DOHH2 (cell line): ENCODE measurements around the gene PDIA4.
A peak's percentile ranks its signal among the peaks of the same experiment; 100 is the strongest.
"Not testable (repeated sequence)": the region's sequence is repeated elsewhere in the genome, so short reads cannot be mapped to it uniquely, and the experiment has no call there.

Experiments used
- H3F3A ChIP-seq: fragments of 200-600 bp; sonication (generic), shearing (Covaris generic); 2 replicates; pipeline ENCODE4 v1.6.0; 2016; ENCODE audit warnings: antibody characterized with exemption, mild to moderate bottlenecking; ENCODE audit not compliant: control insufficient read depth, insufficient read depth
- H3K27ac ChIP-seq: fragments of 200-600 bp; sonication (generic); 2 replicates; pipeline ENCODE4 v1.5.1; 2014; ENCODE audit warnings: low read depth, mild to moderate bottlenecking, low read length, moderate library complexity
- H3K27me3 ChIP-seq: fragments of 200-600 bp; sonication (generic); 2 replicates; pipeline ENCODE4 v1.6.1; 2014; ENCODE audit warnings: mild to moderate bottlenecking, low read length, mixed read lengths; ENCODE audit not compliant: control insufficient read depth
- H3K36me3 ChIP-seq: fragments of 200-600 bp; sonication (generic); 2 replicates; pipeline ENCODE4 v1.6.1; 2014; ENCODE audit warnings: mild to moderate bottlenecking, low read length, moderate library complexity, mixed read lengths; ENCODE audit not compliant: control insufficient read depth
- H3K4me1 ChIP-seq: fragments of 200-600 bp; sonication (generic); 2 replicates; pipeline ENCODE4 v1.6.1; 2014; ENCODE audit warnings: mild to moderate bottlenecking, low read length, mixed read lengths; ENCODE audit not compliant: control insufficient read depth
- H3K4me2 ChIP-seq: fragments of 200-600 bp; sonication (generic); 2 replicates; pipeline ENCODE4 v1.6.0; 2014; ENCODE audit warnings: mild to moderate bottlenecking, low read length, moderate library complexity
- H3K4me3 ChIP-seq: fragments of 200-600 bp; sonication (generic); 2 replicates; pipeline ENCODE4 v1.5.1; 2014; ENCODE audit warnings: mild to moderate bottlenecking, low read length, mixed read lengths
- H3K79me2 ChIP-seq: fragments of 200-600 bp; sonication (generic); 2 replicates; pipeline ENCODE4 v1.6.1; 2014; ENCODE audit warnings: mild to moderate bottlenecking, low read length, mixed read lengths; ENCODE audit not compliant: control insufficient read depth
- H3K9me2 ChIP-seq: fragments of 200-600 bp; sonication (generic); replicated peaks from 2 replicates; pipeline ENCODE4 v1.6.1; 2014; ENCODE audit warnings: mild to moderate bottlenecking, low read length, mixed read lengths; ENCODE audit not compliant: control insufficient read depth
- H3K9me3 ChIP-seq: fragments of 200-600 bp; sonication (generic); 2 replicates; pipeline ENCODE4 v1.6.1; 2014; ENCODE audit warnings: antibody characterized with exemption, low read length, mixed read lengths; ENCODE audit not compliant: control insufficient read depth, insufficient read depth
- H4K20me1 ChIP-seq: fragments of 200-600 bp; sonication (generic); 2 replicates; pipeline ENCODE4 v1.6.0; 2014; ENCODE audit warnings: low read depth, mild to moderate bottlenecking, antibody characterized with exemption, low read length, moderate library complexity; ENCODE audit not compliant: control insufficient read depth, insufficient read depth
- CTCF ChIP-seq: fragments of 200-600 bp; sonication (generic); IDR thresholded peaks from one replicate; pipeline ENCODE4 v1.5.1; 2014; ENCODE audit warnings: antibody characterized with exemption, mild to moderate bottlenecking, low read depth, low read length; ENCODE audit not compliant: poor library complexity, severe bottlenecking
- EZH2phosphoT487 ChIP-seq: fragments of 200-600 bp; sonication (generic); IDR thresholded peaks from 2 replicates; pipeline ENCODE4 v1.6.1; 2017; ENCODE audit warnings: borderline replicate concordance, mild to moderate bottlenecking, antibody characterized with exemption, low read length, moderate library complexity, mixed read lengths

Gene PDIA4

DNA sequence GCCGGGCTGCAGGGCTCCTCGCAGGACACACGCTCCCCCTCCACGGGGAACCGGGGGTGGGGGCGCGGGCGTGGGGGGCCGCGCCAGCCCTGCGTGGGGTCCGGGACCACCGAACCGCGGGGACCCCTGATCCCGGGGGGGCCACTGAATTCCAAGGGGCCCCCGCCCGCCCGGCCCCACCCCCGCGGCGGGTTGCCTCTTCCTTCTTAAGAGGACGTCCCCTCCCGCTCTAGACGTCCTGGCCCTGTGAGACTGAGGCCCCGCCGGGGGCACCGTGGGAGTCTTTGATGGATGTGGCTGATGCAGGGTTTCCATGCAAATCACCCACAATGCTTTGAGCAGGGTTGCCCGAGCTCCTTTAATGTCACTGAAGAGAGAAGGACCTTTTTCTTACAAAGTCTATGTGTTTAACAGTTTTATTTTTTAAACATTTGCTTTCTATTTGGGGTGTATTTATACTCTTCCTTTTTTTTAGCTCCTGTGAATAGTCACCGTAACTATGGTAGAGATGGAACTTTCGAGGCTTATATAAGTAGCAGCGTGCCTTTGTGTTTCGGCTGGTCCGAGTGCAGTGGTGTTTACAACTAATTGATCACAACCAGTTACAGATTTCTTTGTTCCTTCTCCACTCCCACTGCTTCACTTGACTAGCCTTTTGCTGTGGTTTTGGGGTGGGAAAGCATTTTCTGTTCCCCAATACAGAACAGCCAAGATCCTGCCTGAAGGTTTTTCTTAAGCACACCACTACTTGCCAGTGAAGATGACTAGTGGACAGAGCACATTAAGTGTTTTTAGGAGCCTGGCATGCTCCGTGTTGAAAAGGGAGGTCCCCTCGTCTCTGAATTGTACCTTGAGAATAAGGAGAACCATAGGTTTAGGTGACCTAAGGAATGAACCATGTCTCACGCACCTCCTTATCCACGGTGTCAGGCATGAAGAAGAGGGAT, 44.8 kb downstream of the PDIA4 start:
- peaks cover 18% of the 10 kb centered on the region for H3F3A ChIP-seq
- no peak overlapping the region for H3K27ac ChIP-seq
- no peaks in the 10 kb centered on the region for H3K9me2 ChIP-seq
- H3K36me3 ChIP-seq: no peaks in the 10 kb centered on the region
- H3K4me3 ChIP-seq: peak overlapping the region; percentile 90
- H3K4me2 ChIP-seq: peak overlapping the region; percentile 93
- H3K79me2 ChIP-seq: no peaks in the 10 kb centered on the region
- H4K20me1 ChIP-seq: no peaks in the 10 kb centered on the region
- TF ChIP-seq EZH2phosphoT487 (no peak), CTCF (no peak)
- peaks cover 43% of the 10 kb centered on the region for H3K4me1 ChIP-seq
- no peaks in the 10 kb centered on the region for H3K9me3 ChIP-seq
- H3K27me3 ChIP-seq: peaks cover 38% of the 10 kb centered on the region

GRCh38 chr7:148982654-148983199, 45.6 kb downstream of the PDIA4 start:
- Histone ChIP-seq H3K36me3 (no peaks in the 10 kb centered on the region), H3K9me3 (no peaks in the 10 kb centered on the region), H3K27me3 (peaks cover 43% of the 10 kb centered on the region), H3K4me1 (peaks cover 36% of the 10 kb centered on the region), H3K4me3 (peak overlapping the region; percentile 90), H3F3A (peaks cover 18% of the 10 kb centered on the region), H3K79me2 (no peaks in the 10 kb centered on the region), H3K27ac (no peak overlapping the region), H4K20me1 (no peaks in the 10 kb centered on the region), H3K4me2 (peak overlapping the region; percentile 93), H3K9me2 (no peaks in the 10 kb centered on the region)
- TF ChIP-seq CTCF (no peak), EZH2phosphoT487 (0 out of 2 replicates have a peak, but pooled peaks have one; percentile 39)

GRCh38 chr7:148979827-148980226, 48.5 kb downstream of the PDIA4 start:
- TF ChIP-seq EZH2phosphoT487: no peak
- TF ChIP-seq CTCF: no peak

DNA sequence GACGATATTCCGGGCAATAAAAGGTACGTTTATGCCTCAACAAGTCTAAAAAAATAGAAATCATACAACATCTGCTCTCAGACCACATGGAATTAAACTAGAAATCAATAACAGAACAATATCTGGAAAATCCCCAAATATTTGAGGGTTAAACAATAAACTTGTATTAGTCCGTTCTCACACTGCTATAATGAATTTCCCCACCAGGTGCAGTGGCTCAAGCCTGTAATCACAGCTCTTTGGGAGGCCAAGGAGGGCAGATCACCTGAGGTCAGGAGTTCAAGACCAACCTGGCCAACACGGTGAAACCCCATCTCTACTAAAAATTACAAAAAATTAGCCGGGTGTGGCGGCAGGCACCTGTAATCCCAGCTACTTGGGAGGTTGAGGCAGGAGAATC, 49.2 kb downstream of the PDIA4 start:
- not testable (repeated sequence) for H3K9me3 ChIP-seq, H3K9me2 ChIP-seq, H3K4me2 ChIP-seq, H3K27ac ChIP-seq, H3K4me3 ChIP-seq, H3K79me2 ChIP-seq, H4K20me1 ChIP-seq, H3K36me3 ChIP-seq, H3F3A ChIP-seq
- Histone ChIP-seq H3K27me3 (peaks cover 29% of the 10 kb centered on the region), H3K4me1 (peaks cover 12% of the 10 kb centered on the region)

More at GRCh38 chr7:148979827-148980226, 48.5 kb downstream of the PDIA4 start:
- H3K9me2 ChIP-seq: no peaks in the 10 kb centered on the region
- no peak overlapping the region for H3K4me2 ChIP-seq
- H3K36me3 ChIP-seq: no peaks in the 10 kb centered on the region
- no peak overlapping the region for H3K4me3 ChIP-seq
- H3F3A ChIP-seq: peaks cover 4% of the 10 kb centered on the region
- no peaks in the 10 kb centered on the region for H3K79me2 ChIP-seq
- H3K4me1 ChIP-seq: peaks cover 19% of the 10 kb centered on the region
- H3K27me3 ChIP-seq: peaks cover 32% of the 10 kb centered on the region
- H3K27ac ChIP-seq: no peak overlapping the region
- H3K9me3 ChIP-seq: no peaks in the 10 kb centered on the region
- no peaks in the 10 kb centered on the region for H4K20me1 ChIP-seq
